Measurements from ENCODE around the gene TNF. TPM values are rescaled to one million over a fixed set of nuclear protein-coding genes. Genes with fewer than 3 reads are reported as not detected.

Gene TNF
- total and polyA plus RNA-seq, 5 donors, result 0.23 to 0.71 (median 0.42) TPM

DNA sequence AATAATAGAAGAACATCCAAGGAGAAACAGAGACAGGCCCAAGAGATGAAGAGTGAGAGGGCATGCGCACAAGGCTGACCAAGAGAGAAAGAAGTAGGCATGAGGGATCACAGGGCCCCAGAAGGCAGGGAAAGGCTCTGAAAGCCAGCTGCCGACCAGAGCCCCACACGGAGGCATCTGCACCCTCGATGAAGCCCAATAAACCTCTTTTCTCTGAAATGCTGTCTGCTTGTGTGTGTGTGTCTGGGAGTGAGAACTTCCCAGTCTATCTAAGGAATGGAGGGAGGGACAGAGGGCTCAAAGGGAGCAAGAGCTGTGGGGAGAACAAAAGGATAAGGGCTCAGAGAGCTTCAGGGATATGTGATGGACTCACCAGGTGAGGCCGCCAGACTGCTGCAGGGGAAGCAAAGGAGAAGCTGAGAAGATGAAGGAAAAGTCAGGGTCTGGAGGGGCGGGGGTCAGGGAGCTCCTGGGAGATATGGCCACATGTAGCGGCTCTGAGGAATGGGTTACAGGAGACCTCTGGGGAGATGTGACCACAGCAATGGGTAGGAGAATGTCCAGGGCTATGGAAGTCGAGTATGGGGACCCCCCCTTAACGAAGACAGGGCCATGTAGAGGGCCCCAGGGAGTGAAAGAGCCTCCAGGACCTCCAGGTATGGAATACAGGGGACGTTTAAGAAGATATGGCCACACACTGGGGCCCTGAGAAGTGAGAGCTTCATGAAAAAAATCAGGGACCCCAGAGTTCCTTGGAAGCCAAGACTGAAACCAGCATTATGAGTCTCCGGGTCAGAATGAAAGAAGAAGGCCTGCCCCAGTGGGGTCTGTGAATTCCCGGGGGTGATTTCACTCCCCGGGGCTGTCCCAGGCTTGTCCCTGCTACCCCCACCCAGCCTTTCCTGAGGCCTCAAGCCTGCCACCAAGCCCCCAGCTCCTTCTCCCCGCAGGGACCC, 981 bp upstream of the TNF start:
- WGBS, result 81% methylated on average over 14 of the region's 14 CpGs
- no peak overlapping the region for H3K27ac ChIP-seq (ENCODE audit: low read length)
- no peak overlapping the region for H3K4me3 ChIP-seq (ENCODE audit: low read length)
- H3K27me3 ChIP-seq (ENCODE audit: control insufficient read depth, insufficient read depth), result no peaks in the 10 kb centered on the region
- intact Hi-C loops (cut with DNase I), result no loop called here
- DNase-seq, result no peak
- no peaks in the 10 kb centered on the region for H3K4me1 ChIP-seq (ENCODE audit: control insufficient read depth, insufficient read depth, low read length)
- no peak for ATAC-seq
- H3K9me3 ChIP-seq (ENCODE audit: control insufficient read depth, low read length), result no peaks in the 10 kb centered on the region

DNA sequence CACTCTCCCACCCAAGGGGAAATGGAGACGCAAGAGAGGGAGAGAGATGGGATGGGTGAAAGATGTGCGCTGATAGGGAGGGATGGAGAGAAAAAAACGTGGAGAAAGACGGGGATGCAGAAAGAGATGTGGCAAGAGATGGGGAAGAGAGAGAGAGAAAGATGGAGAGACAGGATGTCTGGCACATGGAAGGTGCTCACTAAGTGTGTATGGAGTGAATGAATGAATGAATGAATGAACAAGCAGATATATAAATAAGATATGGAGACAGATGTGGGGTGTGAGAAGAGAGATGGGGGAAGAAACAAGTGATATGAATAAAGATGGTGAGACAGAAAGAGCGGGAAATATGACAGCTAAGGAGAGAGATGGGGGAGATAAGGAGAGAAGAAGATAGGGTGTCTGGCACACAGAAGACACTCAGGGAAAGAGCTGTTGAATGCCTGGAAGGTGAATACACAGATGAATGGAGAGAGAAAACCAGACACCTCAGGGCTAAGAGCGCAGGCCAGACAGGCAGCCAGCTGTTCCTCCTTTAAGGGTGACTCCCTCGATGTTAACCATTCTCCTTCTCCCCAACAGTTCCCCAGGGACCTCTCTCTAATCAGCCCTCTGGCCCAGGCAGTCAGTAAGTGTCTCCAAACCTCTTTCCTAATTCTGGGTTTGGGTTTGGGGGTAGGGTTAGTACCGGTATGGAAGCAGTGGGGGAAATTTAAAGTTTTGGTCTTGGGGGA, 754 bp downstream of the TNF start:
- no peaks in the 10 kb centered on the region for H3K9me3 ChIP-seq (ENCODE audit: control insufficient read depth, low read length)
- no peak for ATAC-seq
- no peaks in the 10 kb centered on the region for H3K4me1 ChIP-seq (ENCODE audit: control insufficient read depth, insufficient read depth, low read length)
- DNase-seq, result no peak
- H3K27ac ChIP-seq (ENCODE audit: low read length), result no peak overlapping the region
- WGBS, result 65% methylated on average over 8 of the region's 8 CpGs
- H3K27me3 ChIP-seq (ENCODE audit: control insufficient read depth, insufficient read depth), result no peaks in the 10 kb centered on the region
- intact Hi-C loops (cut with DNase I), result no loop called here
- H3K4me3 ChIP-seq (ENCODE audit: low read length), result peak overlapping the region; percentile 34

DNA sequence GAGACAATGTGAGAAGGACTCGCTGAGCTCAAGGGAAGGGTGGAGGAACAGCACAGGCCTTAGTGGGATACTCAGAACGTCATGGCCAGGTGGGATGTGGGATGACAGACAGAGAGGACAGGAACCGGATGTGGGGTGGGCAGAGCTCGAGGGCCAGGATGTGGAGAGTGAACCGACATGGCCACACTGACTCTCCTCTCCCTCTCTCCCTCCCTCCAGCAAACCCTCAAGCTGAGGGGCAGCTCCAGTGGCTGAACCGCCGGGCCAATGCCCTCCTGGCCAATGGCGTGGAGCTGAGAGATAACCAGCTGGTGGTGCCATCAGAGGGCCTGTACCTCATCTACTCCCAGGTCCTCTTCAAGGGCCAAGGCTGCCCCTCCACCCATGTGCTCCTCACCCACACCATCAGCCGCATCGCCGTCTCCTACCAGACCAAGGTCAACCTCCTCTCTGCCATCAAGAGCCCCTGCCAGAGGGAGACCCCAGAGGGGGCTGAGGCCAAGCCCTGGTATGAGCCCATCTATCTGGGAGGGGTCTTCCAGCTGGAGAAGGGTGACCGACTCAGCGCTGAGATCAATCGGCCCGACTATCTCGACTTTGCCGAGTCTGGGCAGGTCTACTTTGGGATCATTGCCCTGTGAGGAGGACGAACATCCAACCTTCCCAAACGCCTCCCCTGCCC, 1.7 kb downstream of the TNF start:
- no peak for ATAC-seq
- H3K4me3 ChIP-seq (ENCODE audit: low read length), result no peak overlapping the region
- H3K27me3 ChIP-seq (ENCODE audit: control insufficient read depth, insufficient read depth), result no peaks in the 10 kb centered on the region
- no peak for DNase-seq
- intact Hi-C loops (cut with DNase I), result no loop called here
- no peaks in the 10 kb centered on the region for H3K4me1 ChIP-seq (ENCODE audit: control insufficient read depth, insufficient read depth, low read length)
- 87% methylated on average over 19 of the region's 19 CpGs for WGBS
- no peaks in the 10 kb centered on the region for H3K9me3 ChIP-seq (ENCODE audit: control insufficient read depth, low read length)
- H3K27ac ChIP-seq (ENCODE audit: low read length), result no peak overlapping the region

DNA sequence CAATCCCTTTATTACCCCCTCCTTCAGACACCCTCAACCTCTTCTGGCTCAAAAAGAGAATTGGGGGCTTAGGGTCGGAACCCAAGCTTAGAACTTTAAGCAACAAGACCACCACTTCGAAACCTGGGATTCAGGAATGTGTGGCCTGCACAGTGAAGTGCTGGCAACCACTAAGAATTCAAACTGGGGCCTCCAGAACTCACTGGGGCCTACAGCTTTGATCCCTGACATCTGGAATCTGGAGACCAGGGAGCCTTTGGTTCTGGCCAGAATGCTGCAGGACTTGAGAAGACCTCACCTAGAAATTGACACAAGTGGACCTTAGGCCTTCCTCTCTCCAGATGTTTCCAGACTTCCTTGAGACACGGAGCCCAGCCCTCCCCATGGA, 2.2 kb downstream of the TNF start:
- no peak overlapping the region for H3K4me3 ChIP-seq (ENCODE audit: low read length)
- ATAC-seq, result no peak
- no peaks in the 10 kb centered on the region for H3K9me3 ChIP-seq (ENCODE audit: control insufficient read depth, low read length)
- intact Hi-C loops (cut with DNase I), result no loop called here
- H3K27me3 ChIP-seq (ENCODE audit: control insufficient read depth, insufficient read depth), result no peaks in the 10 kb centered on the region
- H3K4me1 ChIP-seq (ENCODE audit: control insufficient read depth, insufficient read depth, low read length), result no peaks in the 10 kb centered on the region
- WGBS, result 86% methylated on average over 3 of the region's 3 CpGs
- H3K27ac ChIP-seq (ENCODE audit: low read length), result no peak overlapping the region
- no peak for DNase-seq

- Histone ChIP-seq H3K9me3 (ENCODE audit: control insufficient read depth, low read length) (no peaks in the 10 kb centered on the region), H3K4me1 (ENCODE audit: control insufficient read depth, insufficient read depth, low read length) (no peaks in the 10 kb centered on the region), H3K4me3 (ENCODE audit: low read length) (no peak overlapping the region), H3K27me3 (ENCODE audit: control insufficient read depth, insufficient read depth) (no peaks in the 10 kb centered on the region), H3K27ac (ENCODE audit: low read length) (no peak overlapping the region)
- ATAC-seq, result no peak
- 83% methylated on average over 12 of the region's 12 CpGs for WGBS
- intact Hi-C loops (cut with DNase I), result no loop called here
- DNase-seq, result no peak
These were observed 3.1 kb downstream of the TNF start for GRCh38 chr6:31578184-31579118.

GRCh38 chr6:31579119-31579505, 3.7 kb downstream of the TNF start:
- H3K27me3 ChIP-seq (ENCODE audit: control insufficient read depth, insufficient read depth), result no peaks in the 10 kb centered on the region
- no peak overlapping the region for H3K4me3 ChIP-seq (ENCODE audit: low read length)
- 90% methylated on average over 3 of the region's 3 CpGs for WGBS
- ATAC-seq, result no peak
- no peaks in the 10 kb centered on the region for H3K9me3 ChIP-seq (ENCODE audit: control insufficient read depth, low read length)
- H3K4me1 ChIP-seq (ENCODE audit: control insufficient read depth, insufficient read depth, low read length), result no peaks in the 10 kb centered on the region
- intact Hi-C loops (cut with DNase I), result no loop called here
- no peak overlapping the region for H3K27ac ChIP-seq (ENCODE audit: low read length)
- no peak for DNase-seq

- WGBS, result 90% methylated on average over 8 of the region's 8 CpGs
These were observed 4.4 kb downstream of the TNF start for GRCh38 chr6:31579546-31580437.

DNA sequence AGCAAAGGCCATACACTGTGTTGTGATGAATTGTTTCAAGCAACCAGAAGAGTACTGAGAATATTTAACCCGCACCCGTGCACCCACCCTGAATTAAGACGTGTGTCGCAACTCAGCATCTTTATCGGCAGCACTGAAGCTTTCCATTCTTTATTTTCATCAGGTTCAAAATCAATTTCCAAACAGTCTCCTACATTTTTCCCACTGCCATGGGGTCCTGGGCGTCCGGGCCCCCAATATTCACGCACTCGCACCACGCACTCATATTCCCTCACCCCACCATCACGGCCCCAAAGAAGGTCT, 5.0 kb downstream of the TNF start:
- intact Hi-C loops (cut with DNase I), result loop anchor here in 2 of 4 donors (5.0 kb wide), 1 partner anchor 33 kb away; the partner anchor contains the start of genes ATP6V1G2 (in 2 of the 2) and NFKBIL1 (in 2 of the 2)
- H3K4me1 ChIP-seq (ENCODE audit: control insufficient read depth, insufficient read depth, low read length), result no peaks in the 10 kb centered on the region
- 38% methylated on average over 11 of the region's 11 CpGs for WGBS

More at GRCh38 chr6:31579546-31580437, 4.4 kb downstream of the TNF start:
- DNase-seq (no peak), ATAC-seq (no peak)
- Histone ChIP-seq H3K9me3 (ENCODE audit: control insufficient read depth, low read length) (no peaks in the 10 kb centered on the region), H3K27me3 (ENCODE audit: control insufficient read depth, insufficient read depth) (no peaks in the 10 kb centered on the region), H3K4me1 (ENCODE audit: control insufficient read depth, insufficient read depth, low read length) (no peaks in the 10 kb centered on the region), H3K27ac (ENCODE audit: low read length) (no peak overlapping the region), H3K4me3 (ENCODE audit: low read length) (no peak overlapping the region)
- intact Hi-C loops (cut with DNase I), result loop anchor here in 2 of 4 donors (5.0 kb wide), 1 partner anchor 32 kb away; the partner anchor contains the start of genes ATP6V1G2 (in 2 of the 2) and NFKBIL1 (in 2 of the 2)

GRCh38 chr6:31580807-31581433, 5.6 kb downstream of the TNF start:
- DNase-seq (peak; percentile 89 to 97 (median 97)), ATAC-seq (peak; percentile 98)
- Histone ChIP-seq H3K27me3 (ENCODE audit: control insufficient read depth, insufficient read depth) (no peaks in the 10 kb centered on the region), H3K27ac (ENCODE audit: low read length) (peak overlapping the region; percentile 77), H3K4me3 (ENCODE audit: low read length) (peak overlapping the region; percentile 72), H3K4me1 (ENCODE audit: control insufficient read depth, insufficient read depth, low read length) (no peaks in the 10 kb centered on the region), H3K9me3 (ENCODE audit: control insufficient read depth, low read length) (no peaks in the 10 kb centered on the region)
- intact Hi-C loops (cut with DNase I), result loop anchor here in 2 of 4 donors (5.0 kb wide), 1 partner anchor 34 kb away; the partner anchor contains the start of genes ATP6V1G2 (in 2 of the 2) and NFKBIL1 (in 2 of the 2)
- under 1% methylated on average over 62 of the region's 62 CpGs for WGBS

More for the DNA sequence above, 5.0 kb downstream of the TNF start:
- H3K27me3 ChIP-seq (ENCODE audit: control insufficient read depth, insufficient read depth), result no peaks in the 10 kb centered on the region
- ATAC-seq, result no peak
- no peaks in the 10 kb centered on the region for H3K9me3 ChIP-seq (ENCODE audit: control insufficient read depth, low read length)
- H3K4me3 ChIP-seq (ENCODE audit: low read length), result peak overlapping the region; percentile 72
- no peak overlapping the region for H3K27ac ChIP-seq (ENCODE audit: low read length)
- no peak for DNase-seq
